ENCODE measurements around the gene SLC35G1. TPM values are rescaled to one million over a fixed set of nuclear protein-coding genes. Genes with fewer than 3 reads are reported as not detected.

Gene SLC35G1
- total and polyA plus RNA-seq, 5 donors from 2014 or later: 3.3 to 6.4 (median 5.8) TPM

GRCh38 chr10:93940881-93941280 lies 47.1 kb downstream of the SLC35G1 start:
- H3K27ac Mint-ChIP-seq: no peak overlapping the region
- Histone ChIP-seq H3K4me1 (ENCODE audit: control insufficient read depth, insufficient read depth, low read length, poor library complexity, severe bottlenecking) (no peaks in the 10 kb centered on the region), H3K4me3 (ENCODE audit: low read depth, low read length) (no peak overlapping the region), H3K27ac (ENCODE audit: insufficient read depth, low read length, poor library complexity, severe bottlenecking) (no peak overlapping the region), H3K27me3 (ENCODE audit: control insufficient read depth, insufficient read depth, low read length) (no peaks in the 10 kb centered on the region), H3K36me3 (ENCODE audit: control insufficient read depth, insufficient read depth, low read length) (no peaks in the 10 kb centered on the region), H3K9me3 (ENCODE audit: control insufficient read depth in 2 of 2, low read length in 2 of 2) (no peaks in the 10 kb centered on the region)
- peaks cover 0 to 6% (median 0%) of the 10 kb centered on the region in 7 donors for H3K9me3 Mint-ChIP-seq
- DNase-seq (no peak), ATAC-seq (ENCODE audit: low read depth in 2 of 2) (no peak)
- peaks cover 0 to 5% (median 0%) of the 10 kb centered on the region in 4 donors for H3K4me1 Mint-ChIP-seq
- no peaks in the 10 kb centered on the region for H3K36me3 Mint-ChIP-seq
- H3K4me3 Mint-ChIP-seq: no peak overlapping the region
- no peaks in the 10 kb centered on the region for H3K27me3 Mint-ChIP-seq

- Mint-ChIP-seq H3K4me3 (no peak overlapping the region), H3K27me3 (no peaks in the 10 kb centered on the region), H3K27ac (no peak overlapping the region), H3K36me3 (no peaks in the 10 kb centered on the region), H3K9me3 (peaks cover 0 to 6% (median 0%) of the 10 kb centered on the region in 7 donors), H3K4me1 (peaks cover 0 to 5% (median 0%) of the 10 kb centered on the region in 4 donors)
- no peaks in the 10 kb centered on the region for H3K4me1 ChIP-seq (ENCODE audit: control insufficient read depth, insufficient read depth, low read length, poor library complexity, severe bottlenecking)
- no peaks in the 10 kb centered on the region for H3K9me3 ChIP-seq (ENCODE audit: control insufficient read depth in 2 of 2, low read length in 2 of 2)
- H3K27ac ChIP-seq (ENCODE audit: insufficient read depth, low read length, poor library complexity, severe bottlenecking): no peak overlapping the region
- no peak overlapping the region for H3K4me3 ChIP-seq (ENCODE audit: low read depth, low read length)
- H3K36me3 ChIP-seq (ENCODE audit: control insufficient read depth, insufficient read depth, low read length): no peaks in the 10 kb centered on the region
- no peaks in the 10 kb centered on the region for H3K27me3 ChIP-seq (ENCODE audit: control insufficient read depth, insufficient read depth, low read length)
- DNase-seq: no peak
- no peak for ATAC-seq (ENCODE audit: low read depth in 2 of 2)
These were observed 47.8 kb downstream of the SLC35G1 start for GRCh38 chr10:93941606-93942005.

- H3K36me3 ChIP-seq (ENCODE audit: control insufficient read depth, insufficient read depth, low read length): no peaks in the 10 kb centered on the region
- Mint-ChIP-seq H3K36me3 (no peaks in the 10 kb centered on the region), H3K27me3 (no peaks in the 10 kb centered on the region), H3K4me1 (peaks cover 0 to 5% (median 0%) of the 10 kb centered on the region in 4 donors), H3K4me3 (no peak overlapping the region), H3K9me3 (peaks cover 0 to 2% (median 0%) of the 10 kb centered on the region in 7 donors), H3K27ac (no peak overlapping the region)
- no peaks in the 10 kb centered on the region for H3K9me3 ChIP-seq (ENCODE audit: control insufficient read depth in 2 of 2, low read length in 2 of 2)
- H3K27me3 ChIP-seq (ENCODE audit: control insufficient read depth, insufficient read depth, low read length): no peaks in the 10 kb centered on the region
- H3K4me1 ChIP-seq (ENCODE audit: control insufficient read depth, insufficient read depth, low read length, poor library complexity, severe bottlenecking): no peaks in the 10 kb centered on the region
- no peak for ATAC-seq (ENCODE audit: low read depth in 2 of 2)
- H3K4me3 ChIP-seq (ENCODE audit: low read depth, low read length): no peak overlapping the region
- no peak overlapping the region for H3K27ac ChIP-seq (ENCODE audit: insufficient read depth, low read length, poor library complexity, severe bottlenecking)
- no peak for DNase-seq
These were observed 52.0 kb downstream of the SLC35G1 start for GRCh38 chr10:93945819-93946218.

- Histone ChIP-seq H3K4me3 (ENCODE audit: low read depth, low read length) (no peak overlapping the region), H3K36me3 (ENCODE audit: control insufficient read depth, insufficient read depth, low read length) (no peaks in the 10 kb centered on the region), H3K4me1 (ENCODE audit: control insufficient read depth, insufficient read depth, low read length, poor library complexity, severe bottlenecking) (no peaks in the 10 kb centered on the region), H3K27me3 (ENCODE audit: control insufficient read depth, insufficient read depth, low read length) (no peaks in the 10 kb centered on the region), H3K27ac (ENCODE audit: insufficient read depth, low read length, poor library complexity, severe bottlenecking) (no peak overlapping the region), H3K9me3 (ENCODE audit: control insufficient read depth in 2 of 2, low read length in 2 of 2) (no peaks in the 10 kb centered on the region)
- H3K27ac Mint-ChIP-seq: no peak overlapping the region
- no peak overlapping the region for H3K4me3 Mint-ChIP-seq
- peaks cover 0 to 5% (median 0%) of the 10 kb centered on the region in 4 donors for H3K4me1 Mint-ChIP-seq
- DNase-seq (no peak), ATAC-seq (ENCODE audit: low read depth in 2 of 2) (no peak)
- peaks cover 0 to 2% (median 0%) of the 10 kb centered on the region in 7 donors for H3K9me3 Mint-ChIP-seq
- peaks cover 3% of the 10 kb centered on the region for H3K36me3 Mint-ChIP-seq
- H3K27me3 Mint-ChIP-seq: no peaks in the 10 kb centered on the region
These were observed 53.3 kb downstream of the SLC35G1 start for GRCh38 chr10:93947055-93947454.

- no peaks in the 10 kb centered on the region for H3K9me3 ChIP-seq (ENCODE audit: control insufficient read depth in 2 of 2, low read length in 2 of 2)
- Mint-ChIP-seq H3K4me3 (no peak overlapping the region), H3K27me3 (no peaks in the 10 kb centered on the region), H3K4me1 (peaks cover 0 to 5% (median 0%) of the 10 kb centered on the region in 4 donors), H3K36me3 (peaks cover 4% of the 10 kb centered on the region), H3K9me3 (peaks cover 0 to 2% (median 0%) of the 10 kb centered on the region in 7 donors), H3K27ac (no peak overlapping the region)
- no peak overlapping the region for H3K27ac ChIP-seq (ENCODE audit: insufficient read depth, low read length, poor library complexity, severe bottlenecking)
- no peaks in the 10 kb centered on the region for H3K4me1 ChIP-seq (ENCODE audit: control insufficient read depth, insufficient read depth, low read length, poor library complexity, severe bottlenecking)
- no peak for ATAC-seq (ENCODE audit: low read depth in 2 of 2)
- H3K4me3 ChIP-seq (ENCODE audit: low read depth, low read length): no peak overlapping the region
- no peaks in the 10 kb centered on the region for H3K36me3 ChIP-seq (ENCODE audit: control insufficient read depth, insufficient read depth, low read length)
- H3K27me3 ChIP-seq (ENCODE audit: control insufficient read depth, insufficient read depth, low read length): no peaks in the 10 kb centered on the region
- DNase-seq: no peak
These were observed 53.7 kb downstream of the SLC35G1 start for GRCh38 chr10:93947524-93947923.

GRCh38 chr10:93951905-93952304 lies 58.1 kb downstream of the SLC35G1 start:
- no peaks in the 10 kb centered on the region for H3K9me3 ChIP-seq (ENCODE audit: control insufficient read depth in 2 of 2, low read length in 2 of 2)
- no peak overlapping the region for H3K4me3 ChIP-seq (ENCODE audit: low read depth, low read length)
- DNase-seq (no peak), ATAC-seq (ENCODE audit: low read depth in 2 of 2) (no peak)
- no peak overlapping the region for H3K27ac Mint-ChIP-seq
- no peak overlapping the region for H3K4me3 Mint-ChIP-seq
- H3K36me3 ChIP-seq (ENCODE audit: control insufficient read depth, insufficient read depth, low read length): no peaks in the 10 kb centered on the region
- no peaks in the 10 kb centered on the region for H3K9me3 Mint-ChIP-seq
- no peaks in the 10 kb centered on the region for H3K4me1 ChIP-seq (ENCODE audit: control insufficient read depth, insufficient read depth, low read length, poor library complexity, severe bottlenecking)
- H3K27ac ChIP-seq (ENCODE audit: insufficient read depth, low read length, poor library complexity, severe bottlenecking): no peak overlapping the region
- no peaks in the 10 kb centered on the region for H3K4me1 Mint-ChIP-seq
- H3K36me3 Mint-ChIP-seq: peaks cover 4% of the 10 kb centered on the region
- H3K27me3 Mint-ChIP-seq: no peaks in the 10 kb centered on the region
- H3K27me3 ChIP-seq (ENCODE audit: control insufficient read depth, insufficient read depth, low read length): no peaks in the 10 kb centered on the region

Other genes with a start within 250 kb of the SLC35G1 start
- 16.5 TPM for gene FRA10AC1, start 191.4 kb upstream of the SLC35G1 start, total RNA-seq
- gene FRA10AC1, start 191.4 kb upstream of the SLC35G1 start, polyA plus RNA-seq: 1 to 10 TPM; 5.1 to 7.5 (median 5.7) TPM
- not detected for gene LGI1, start 136.0 kb upstream of the SLC35G1 start, total RNA-seq
- not detected for gene LGI1, start 136.0 kb upstream of the SLC35G1 start, polyA plus RNA-seq
- gene PLCE1, start 100.0 kb downstream of the SLC35G1 start, total RNA-seq: not detected
- gene PLCE1, start 100.0 kb downstream of the SLC35G1 start, polyA plus RNA-seq: under 1 TPM; 0.05 to 0.17 (median 0.09) TPM